H1 (cell line): ENCODE results near the gene CXCR3. TPM values are rescaled to one million over a fixed set of nuclear protein-coding genes. Genes with fewer than 3 reads are reported as not detected.

Experiments used
- CTCF ChIA-PET: fragments of 300-600 bp; sonication (Branson Sonifier 250); formaldehyde crosslinking; loops from one replicate; lab custom pipeline; 2021; ENCODE audit not compliant: partially characterized antibody; lab: Charles Lee
- POLR2A ChIA-PET: fragments of 300-600 bp; sonication (Branson Sonifier 250); formaldehyde crosslinking; loops from one replicate; lab custom pipeline; 2021; ENCODE audit warnings: inconsistent platforms; ENCODE audit not compliant: partially characterized antibody; lab: Charles Lee
- DNase-seq, 2 experiments: peaks; one replicate each; pipeline versions ENCODE4 v3.0.0 to v3.0.0-alpha.2; 2010 to 2022; ENCODE audit warnings: low spot score in 2 of 2, low read depth in 1 of 2, mixed read lengths in 1 of 2
- FAIRE-seq: peaks from 2 replicates; lab custom pipeline; 2011; peaks lifted over from hg19 to GRCh38; lab: Jason Lieb, UNC
- H2AFZ ChIP-seq: 2 replicates; pipeline ENCODE4 v1.8.1; 2012; ENCODE audit warnings: low read length, inconsistent platforms
- H2AK5ac ChIP-seq: 2 replicates; pipeline ENCODE4 v1.6.1; 2013; ENCODE audit warnings: low read depth, low read length
- H2BK120ac ChIP-seq: replicated peaks from 2 replicates; pipeline ENCODE3; 2013; ENCODE audit warnings: low read depth, low read length, inconsistent platforms
- H2BK12ac ChIP-seq: 2 replicates; pipeline ENCODE4 v1.6.1; 2013; ENCODE audit warnings: low read depth, low read length
- H2BK15ac ChIP-seq: 2 replicates; pipeline ENCODE4 v1.6.1; 2013; ENCODE audit warnings: low read length
- H2BK20ac ChIP-seq: 2 replicates; pipeline ENCODE4 v1.6.1; 2013; ENCODE audit warnings: low read length
- H2BK5ac ChIP-seq: 2 replicates; pipeline ENCODE4 v1.6.1; 2013; ENCODE audit warnings: low read depth, low read length
- H3K14ac ChIP-seq: 2 replicates; pipeline ENCODE4 v1.6.1; 2013; ENCODE audit warnings: inconsistent platforms; ENCODE audit not compliant: insufficient read length
- H3K18ac ChIP-seq: 2 replicates; pipeline ENCODE4 v1.6.1; 2013; ENCODE audit warnings: low read length; ENCODE audit errors: extremely low read depth
- H3K23ac ChIP-seq: 2 replicates; pipeline ENCODE4 v1.6.1; 2013; ENCODE audit warnings: inconsistent platforms; ENCODE audit not compliant: insufficient read length
- H3K23me2 ChIP-seq: 2 replicates; pipeline ENCODE4 v1.6.1; 2013; ENCODE audit warnings: low read depth, low read length
- H3K27ac ChIP-seq: 2 replicates; pipeline ENCODE4 v1.6.1; 2011; ENCODE audit warnings: low read depth, low read length, inconsistent platforms
- H3K27me3 ChIP-seq, 4 experiments: replicated peaks in 1 of 4; 1 replicate in 1 of 4; 2 replicates in 3 of 4; pipeline versions ENCODE4 v1.6.1 to v1.8.1; 2011 to 2013; ENCODE audit warnings: low read length in 3 of 4, mild to moderate bottlenecking in 3 of 4, inconsistent platforms in 2 of 4, mixed read lengths in 2 of 4, moderate library complexity in 1 of 4; ENCODE audit not compliant: control insufficient read depth in 3 of 4, insufficient read depth in 3 of 4; ENCODE audit errors: extremely low read depth in 1 of 4
- H3K36me3 ChIP-seq, 4 experiments: 2 replicates each; pipeline versions ENCODE4 v1.6.1 to v1.8.1; 2011 to 2013; ENCODE audit warnings: mild to moderate bottlenecking in 4 of 4, low read length in 3 of 4, moderate library complexity in 2 of 4, control low read depth in 1 of 4, inconsistent platforms in 1 of 4; ENCODE audit not compliant: insufficient read depth in 4 of 4, control insufficient read depth in 2 of 4
- H3K4ac ChIP-seq: replicated peaks from 2 replicates; pipeline ENCODE3; 2013; ENCODE audit warnings: low read length, low read depth, mixed read lengths, inconsistent platforms; ENCODE audit not compliant: insufficient read length
- H3K4me1 ChIP-seq, 4 experiments: replicated peaks in 1 of 4; 1 replicate in 1 of 4; 2 replicates in 3 of 4; pipeline versions ENCODE4 v1.6.1 to v1.8.1; 2011 to 2013; ENCODE audit warnings: low read length in 3 of 4, inconsistent platforms in 2 of 4, mixed read lengths in 1 of 4; ENCODE audit not compliant: insufficient read depth in 4 of 4, control insufficient read depth in 3 of 4
- H3K4me2 ChIP-seq, 2 experiments: 2 replicates each; pipeline versions ENCODE4 v1.6.1 to v1.8.1; 2011 to 2013; ENCODE audit warnings: low read depth in 2 of 2, low read length in 2 of 2, control low read depth in 1 of 2, inconsistent platforms in 1 of 2, mild to moderate bottlenecking in 1 of 2; ENCODE audit not compliant: insufficient read depth in 1 of 2
- H3K4me3 ChIP-seq, 4 experiments: fragments of 200-600, 300-600 bp in 1 of 4; sonication (generic), shearing (Covaris generic), sonication (Bioruptor Twin) in 1 of 4; 2 replicates each; pipeline versions ENCODE4 v1.5.1 to v1.8.1; 2011 to 2016; ENCODE audit warnings: low read length in 4 of 4, low read depth in 3 of 4, control low read depth in 2 of 4, inconsistent platforms in 2 of 4, mild to moderate bottlenecking in 2 of 4, mixed read lengths in 1 of 4, moderate library complexity in 1 of 4; ENCODE audit not compliant: insufficient read depth in 2 of 4; ENCODE audit errors: extremely low read depth in 1 of 4
- H3K56ac ChIP-seq: replicated peaks from 2 replicates; pipeline ENCODE3; 2013; ENCODE audit warnings: low read depth, mild to moderate bottlenecking, mixed read lengths, low read length, inconsistent platforms; ENCODE audit not compliant: insufficient read length
- H3K79me1 ChIP-seq: 2 replicates; pipeline ENCODE4 v1.6.1; 2013; ENCODE audit warnings: low read depth, low read length, control low read depth
- H3K79me2 ChIP-seq, 2 experiments: 2 replicates each; pipeline versions ENCODE4 v1.6.1 to v1.8.1; 2012 to 2013; ENCODE audit warnings: low read length in 2 of 2, mild to moderate bottlenecking in 2 of 2, inconsistent platforms in 1 of 2; ENCODE audit not compliant: insufficient read depth in 2 of 2, control insufficient read depth in 1 of 2
- H3K9ac ChIP-seq, 4 experiments: replicated peaks in 1 of 4; 1 replicate in 1 of 4; 2 replicates in 3 of 4; pipeline versions ENCODE4 v1.6.1 to v1.8.1; 2011 to 2013; ENCODE audit warnings: low read depth in 3 of 4, low read length in 3 of 4, control low read depth in 2 of 4, mild to moderate bottlenecking in 2 of 4, moderate library complexity in 2 of 4, inconsistent platforms in 1 of 4; ENCODE audit errors: extremely low read depth in 1 of 4
- H3K9me3 ChIP-seq, 2 experiments: 2 replicates each; pipeline versions ENCODE4 v1.6.1 to v1.8.1; 2012 to 2013; ENCODE audit warnings: mild to moderate bottlenecking in 2 of 2, moderate library complexity in 2 of 2, control low read depth in 1 of 2, inconsistent platforms in 1 of 2, low read depth in 1 of 2, low read length in 1 of 2, mixed read lengths in 1 of 2; ENCODE audit not compliant: insufficient read depth in 2 of 2
- H4K20me1 ChIP-seq, 2 experiments: replicated peaks in 1 of 2; 2 replicates each; pipeline versions ENCODE3 to v1.8.1; 2011 to 2013; ENCODE audit warnings: inconsistent platforms in 2 of 2, low read length in 2 of 2, mild to moderate bottlenecking in 1 of 2; ENCODE audit not compliant: insufficient read depth in 2 of 2, control insufficient read depth in 1 of 2
- H4K5ac ChIP-seq: 2 replicates; pipeline ENCODE4 v1.6.1; 2013; ENCODE audit warnings: low read length, low read depth, mixed read lengths, inconsistent platforms; ENCODE audit not compliant: insufficient read length
- H4K8ac ChIP-seq: 2 replicates; pipeline ENCODE4 v1.8.0; 2013; ENCODE audit warnings: mild to moderate bottlenecking, moderate library complexity, low read length, inconsistent platforms; ENCODE audit not compliant: insufficient read depth; ENCODE audit errors: extremely low read depth
- H4K91ac ChIP-seq: replicated peaks from 2 replicates; pipeline ENCODE3; 2013; ENCODE audit warnings: low read length, mixed read lengths, inconsistent platforms; ENCODE audit not compliant: insufficient read length
- RFX5 ChIP-seq: IDR thresholded peaks from 2 replicates; pipeline ENCODE4 v1.6.1; 2011; ENCODE audit warnings: low read depth, low read length, improper control_type of control experiment, borderline replicate concordance
- SP4 ChIP-seq: IDR thresholded peaks from 2 replicates; pipeline ENCODE4 v1.6.1; 2012; ENCODE audit warnings: low read length, inconsistent platforms
- WGBS, 2 experiments: shearing (Covaris generic) in 1 of 2; methylation state at CpG; one replicate each; pipeline versions ENCODE4 v1.1.6 to v1.1.7; 2013 to 2015; ENCODE audit warnings: low lambda C conversion rate in 2 of 2, mixed read lengths in 2 of 2, inconsistent platforms in 1 of 2, low coverage in 1 of 2, missing lambda C conversion rate in 1 of 2; ENCODE audit not compliant: insufficient replicate concordance in 2 of 2, insufficient coverage in 1 of 2, insufficient read length in 1 of 2; ENCODE audit errors: extremely low coverage in 1 of 2, missing lambda C conversion rate in 1 of 2; 5-methylcytosine and 5-hydroxymethylcytosine counted together
- polyA plus RNA-seq, 7 experiments: library from polyadenylated mRNA; depleted of rRNA in 3 of 7; stranded (reverse) in 5 of 7; unstranded in 2 of 7; fragments of >200 nt in 5 of 7; fragments of 200-250 nt in 2 of 7; gene quantifications; 1 replicate in 5 of 7; 2 replicates in 1 of 7; 4 replicates in 1 of 7; pipeline versions ENCODE4 v1.2.1 to v1.2.3, GENCODE V29; 2011 to 2013; ENCODE audit warnings: missing spikeins in 2 of 7, mixed read lengths in 2 of 7
- total RNA-seq: library from RNA; stranded (reverse); fragmentation: NEBNext Ultra II Directional; extraction: Animal tissue kit (Norgen Biotek cat#: 25700); gene quantifications from 2 replicates; pipeline ENCODE4 v1.2.1, GENCODE V29; 2021

Gene CXCR3
- total and polyA plus RNA-seq, 2 of the 8 experiments (the other 6 are each of a cell fraction or from before 2014, with no cell fraction given) = not detected

GRCh38 chrX:71657267-71657666 is 39.0 kb upstream of the CXCR3 start:
- Histone ChIP-seq H3K9ac (no peak overlapping the region), H3K36me3 (no peaks in the 10 kb centered on the region), H3K4ac (no peak overlapping the region), H2BK20ac (no peak overlapping the region), H4K5ac (no peak overlapping the region), H3K4me1 (no peaks in the 10 kb centered on the region), H4K20me1 (no peaks in the 10 kb centered on the region), H2AFZ (no peak overlapping the region), H3K23me2 (no peaks in the 10 kb centered on the region), H3K4me2 (no peak overlapping the region), H4K91ac (no peak overlapping the region), H2BK15ac (no peak overlapping the region), H3K79me2 (no peaks in the 10 kb centered on the region), H3K27ac (no peak overlapping the region), H2AK5ac (no peak overlapping the region), H3K79me1 (no peaks in the 10 kb centered on the region), H2BK120ac (no peak overlapping the region), H3K23ac (no peak overlapping the region), H3K56ac (no peak overlapping the region), H3K18ac (no peak overlapping the region), H3K27me3 (no peaks in the 10 kb centered on the region), H2BK12ac (no peak overlapping the region), H2BK5ac (no peak overlapping the region), H4K8ac (no peak overlapping the region), H3K14ac (no peak overlapping the region), H3K9me3 (no peaks in the 10 kb centered on the region), H3K4me3 (no peak overlapping the region)
- ChIA-PET POLR2A (no interaction called here), CTCF (no interaction called here)
- TF ChIP-seq RFX5 (no peak), SP4 (no peak)
- FAIRE-seq (no peak), DNase-seq (no peak)
- 90% methylated on average over 3 of the region's 4 CpGs; no CpG with 5 or more reads in 1 of the 2 experiments for whole genome bisulfite sequencing, 2 experiments
